Astrocyte of the cerebellum (primary cell): Measurements from ENCODE around the gene PPM1N.
A peak's percentile ranks its signal among the peaks of the same experiment; 100 is the strongest.

ENCODE experiments used
- DNase-seq: peaks from one replicate; pipeline ENCODE4 v3.0.0-alpha.2; 2011; ENCODE audit warnings: low read depth
- H3K4me3 ChIP-seq: 2 replicates; pipeline ENCODE4 v1.5.1; 2011; ENCODE audit warnings: mild to moderate bottlenecking, low read depth, low read length, moderate library complexity
- in situ Hi-C: cut with HindIII; loops from 2 replicates; pipeline ENCODE4 v1.10.0; 2017; ENCODE audit warnings: low sequenced_read_pairs
- TF ChIP-seq, protein P1 (sequence below): IDR thresholded peaks from 2 replicates; pipeline ENCODE4 v1.5.1; 2012; ENCODE audit warnings: low read length, low read depth, moderate library complexity, mild to moderate bottlenecking; ENCODE audit errors: missing control alignments

PPM1N gene

GRCh38 chr19:45498411-45499195, at the start of gene PPM1N:
Gene PPM1N, plus strand, starts transcription at chr19:45498443. Its CDS starts 30 bp downstream, at chr19:45498473.
- H3K4me3 ChIP-seq = peak within 1 kb of the TSS; percentile 24
- DNase-seq = no peak
- in situ Hi-C loops = no loop called here
- TF ChIP-seq, protein P1, sequence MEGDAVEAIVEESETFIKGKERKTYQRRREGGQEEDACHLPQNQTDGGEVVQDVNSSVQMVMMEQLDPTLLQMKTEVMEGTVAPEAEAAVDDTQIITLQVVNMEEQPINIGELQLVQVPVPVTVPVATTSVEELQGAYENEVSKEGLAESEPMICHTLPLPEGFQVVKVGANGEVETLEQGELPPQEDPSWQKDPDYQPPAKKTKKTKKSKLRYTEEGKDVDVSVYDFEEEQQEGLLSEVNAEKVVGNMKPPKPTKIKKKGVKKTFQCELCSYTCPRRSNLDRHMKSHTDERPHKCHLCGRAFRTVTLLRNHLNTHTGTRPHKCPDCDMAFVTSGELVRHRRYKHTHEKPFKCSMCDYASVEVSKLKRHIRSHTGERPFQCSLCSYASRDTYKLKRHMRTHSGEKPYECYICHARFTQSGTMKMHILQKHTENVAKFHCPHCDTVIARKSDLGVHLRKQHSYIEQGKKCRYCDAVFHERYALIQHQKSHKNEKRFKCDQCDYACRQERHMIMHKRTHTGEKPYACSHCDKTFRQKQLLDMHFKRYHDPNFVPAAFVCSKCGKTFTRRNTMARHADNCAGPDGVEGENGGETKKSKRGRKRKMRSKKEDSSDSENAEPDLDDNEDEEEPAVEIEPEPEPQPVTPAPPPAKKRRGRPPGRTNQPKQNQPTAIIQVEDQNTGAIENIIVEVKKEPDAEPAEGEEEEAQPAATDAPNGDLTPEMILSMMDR = no peak

- TF ChIP-seq, protein P1 = no peak
- in situ Hi-C loops = no loop called here
- no peak for DNase-seq
- H3K4me3 ChIP-seq = no peak overlapping the region
These were observed 49.4 kb upstream of the PPM1N start for GRCh38 chr19:45448887-45449299.

DNA sequence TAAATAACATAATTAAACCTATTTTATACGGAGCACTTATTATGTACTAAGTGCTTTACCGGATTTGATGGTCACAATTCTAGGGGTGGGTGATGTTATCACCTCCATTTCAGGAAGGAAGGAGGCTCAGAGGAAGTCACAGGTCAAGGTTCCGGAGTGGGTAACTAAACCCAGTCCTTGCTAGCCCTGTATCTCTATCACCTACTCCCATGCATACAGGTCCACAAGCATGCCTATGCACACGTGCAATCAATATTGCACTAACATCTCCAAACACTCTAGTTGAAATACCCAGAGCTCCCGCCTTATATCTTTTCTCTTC, 48.3 kb upstream of the PPM1N start:
- TF ChIP-seq, protein P1 = no peak
- in situ Hi-C loops = no loop called here
- no peak for DNase-seq
- H3K4me3 ChIP-seq = peak overlapping the region; percentile 55

- in situ Hi-C loops = no loop called here
- DNase-seq = no peak
- TF ChIP-seq, protein P1 = no peak
- H3K4me3 ChIP-seq = peak overlapping the region; percentile 55
These were observed 47.0 kb upstream of the PPM1N start for GRCh38 chr19:45451131-45451849.

DNA sequence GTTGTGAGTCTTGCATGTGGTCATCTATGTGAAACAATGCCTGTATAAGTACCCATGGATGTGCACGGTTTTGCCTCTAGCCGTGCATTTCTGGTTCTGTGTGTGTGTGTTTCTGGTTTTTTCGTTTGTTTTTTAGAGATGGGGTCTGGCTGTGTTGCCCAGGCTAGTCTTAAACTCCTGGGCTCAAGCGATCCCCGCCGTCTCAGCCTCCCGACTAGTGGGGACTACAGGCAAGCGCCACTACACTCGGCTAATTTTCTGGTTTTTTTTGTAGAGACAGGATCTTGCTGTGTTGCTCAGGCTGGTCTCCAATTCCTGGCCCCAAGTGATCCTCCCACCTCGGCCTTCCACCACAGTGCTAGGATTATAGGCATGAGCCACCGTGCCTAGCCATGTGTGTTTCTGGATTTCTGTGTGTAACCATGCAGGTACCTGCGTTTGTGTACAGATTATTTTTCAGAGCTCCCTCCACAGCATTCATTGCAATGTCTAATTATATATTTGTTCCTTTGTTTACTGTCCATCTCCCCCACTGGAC, 46.3 kb upstream of the PPM1N start:
- TF ChIP-seq, protein P1 = no peak
- no peak for DNase-seq
- in situ Hi-C loops = no loop called here
- no peak overlapping the region for H3K4me3 ChIP-seq

DNA sequence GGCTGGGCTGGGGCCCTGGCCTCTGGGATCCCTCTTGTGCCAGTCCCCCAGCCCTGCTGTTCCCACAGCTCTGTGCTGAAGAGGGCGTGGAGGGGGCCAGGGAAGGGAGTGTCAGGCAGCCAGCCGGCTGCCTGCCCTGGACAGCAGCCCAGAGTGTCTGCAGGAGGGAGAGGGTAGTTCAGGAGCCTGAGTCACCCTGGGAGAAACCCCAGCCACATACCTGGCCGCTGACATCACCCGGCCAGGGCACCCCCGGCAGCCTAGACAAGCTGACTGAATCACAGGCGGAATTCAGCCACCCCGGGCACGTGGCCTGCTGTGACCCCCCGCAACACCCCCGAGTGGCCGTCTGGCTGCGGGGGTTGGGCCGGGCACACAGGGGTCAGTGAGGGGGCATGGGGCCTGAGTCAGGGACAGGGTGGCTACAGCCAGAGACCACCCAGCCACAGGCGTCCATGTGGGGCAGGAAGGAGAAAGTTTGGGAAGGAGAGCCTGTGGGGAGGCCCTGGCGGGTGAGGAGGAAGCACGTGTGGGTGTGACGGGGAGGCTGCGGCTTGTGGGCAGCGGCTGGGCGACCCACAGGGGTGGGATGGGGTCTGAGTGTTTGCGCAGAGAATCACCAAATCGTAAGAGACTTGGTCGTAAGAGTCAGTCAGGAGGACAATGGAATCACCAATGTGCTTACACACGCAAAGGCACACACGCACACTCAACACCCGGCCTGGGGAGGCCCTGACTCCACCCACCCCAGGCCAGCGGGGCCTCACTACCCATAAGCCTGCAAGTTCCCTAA, 42.3 kb upstream of the PPM1N start:
- in situ Hi-C loops = no loop called here
- H3K4me3 ChIP-seq = no peak overlapping the region
- TF ChIP-seq, protein P1 = no peak
- DNase-seq = peak; percentile 98
